Left ventricle myocardium inferior (tissue), 1 donor: ENCODE measurements around the gene CCR9. TPM values are rescaled to one million over a fixed set of nuclear protein-coding genes. Genes with fewer than 3 reads are reported as not detected.
"Not testable (repeated sequence)": the region's sequence is repeated elsewhere in the genome, so short reads cannot be mapped to it uniquely, and the experiment has no call there.

Experiments
- DNase-seq: peaks from one replicate; pipeline ENCODE4 v3.0.0-alpha.2; 2020
- H3K27ac ChIP-seq: fragments of 200-600 bp; replicated peaks from 2 replicates; pipeline ENCODE4 v1.8.0; 2021
- H3K27me3 ChIP-seq: fragments of 200-600 bp; 2 replicates; pipeline ENCODE4 v1.8.0; 2021; ENCODE audit warnings: low read depth
- H3K36me3 ChIP-seq: fragments of 200-600 bp; 2 replicates; pipeline ENCODE4 v1.8.0; 2021
- H3K4me1 ChIP-seq: fragments of 200-600 bp; 2 replicates; pipeline ENCODE4 v1.8.0; 2021
- H3K4me3 ChIP-seq: fragments of 200-600 bp; 2 replicates; pipeline ENCODE4 v1.8.0; 2021; ENCODE audit warnings: mild to moderate bottlenecking, moderate library complexity
- H3K9me3 ChIP-seq: fragments of 200-600 bp; replicated peaks from 2 replicates; pipeline ENCODE4 v1.8.0; 2021
- intact Hi-C: fragments of 100-400 bp; cut with micrococcal nuclease; formaldehyde crosslinking; loops from one replicate; pipeline ENCODE4 v1.11.0; 2022
- total RNA-seq: library from RNA; stranded (reverse); fragmentation: NEBNext Ultra II Directional; extraction: Animal tissue kit (Norgen Biotek cat#: 25700); gene quantifications from one replicate; pipeline ENCODE4 v1.2.1, GENCODE V29; 2021
- TF ChIP-seq, protein P1 (sequence below): fragments of 200-600 bp; IDR thresholded peaks from 2 replicates; pipeline ENCODE4 v1.8.0; 2021; ENCODE audit warnings: antibody characterized with exemption, mild to moderate bottlenecking, borderline replicate concordance
- donor health status: DM: no; HTN: yes; CAD: no; lungs with severe emphysema.

Gene CCR9
- total RNA-seq, 1 donor from 2014 or later: not detected

DNA sequence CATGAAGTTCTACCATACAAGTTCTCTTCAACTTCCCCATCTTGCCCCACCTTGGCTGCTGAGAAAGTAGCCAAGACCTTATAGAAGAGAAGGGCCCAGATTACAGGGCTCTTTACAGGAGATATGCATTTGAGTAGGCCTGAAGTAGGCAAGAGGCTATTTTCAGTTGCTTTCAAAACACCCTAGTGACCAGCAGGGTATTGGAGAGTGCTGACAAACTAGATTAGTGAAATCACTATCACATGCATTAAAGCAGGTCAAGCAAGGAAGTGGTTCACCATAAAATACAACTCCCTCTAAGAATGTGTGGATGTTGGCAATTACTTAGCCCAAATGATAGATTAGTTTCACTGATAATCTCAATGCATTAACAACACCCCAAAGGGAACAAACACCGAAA is 41.7 kb upstream of the CCR9 start:
- intact Hi-C loops: loop anchor here (5.0 kb wide), 1 partner anchor 83 kb away; no protein-coding TSS in a partner anchor

DNA sequence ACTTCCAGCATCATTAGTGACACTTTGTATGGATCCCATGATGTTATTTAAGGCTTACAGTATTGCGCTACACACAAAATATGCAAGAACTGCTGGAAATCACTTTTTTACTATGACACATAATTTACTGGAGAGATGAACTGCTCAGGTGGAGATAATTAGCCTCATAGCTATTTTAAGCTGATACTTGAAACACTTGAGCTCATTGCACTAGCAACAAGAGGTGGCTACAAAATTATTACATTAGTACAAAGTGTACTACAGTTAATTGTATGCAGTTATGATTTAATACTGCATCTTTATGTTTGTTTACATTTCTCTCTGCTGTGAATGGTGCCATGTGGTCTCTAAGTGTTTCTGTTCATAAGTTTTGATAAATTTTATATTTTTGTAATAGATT is 38.0 kb upstream of the CCR9 start:
- Histone ChIP-seq H3K27ac (no peak overlapping the region), H3K4me1 (peaks cover 14% of the 10 kb centered on the region), H3K36me3 (no peaks in the 10 kb centered on the region), H3K9me3 (no peaks in the 10 kb centered on the region), H3K4me3 (no peak overlapping the region), H3K27me3 (no peaks in the 10 kb centered on the region)
- no peak for DNase-seq
- intact Hi-C loops: no loop called here
- TF ChIP-seq, protein P1, sequence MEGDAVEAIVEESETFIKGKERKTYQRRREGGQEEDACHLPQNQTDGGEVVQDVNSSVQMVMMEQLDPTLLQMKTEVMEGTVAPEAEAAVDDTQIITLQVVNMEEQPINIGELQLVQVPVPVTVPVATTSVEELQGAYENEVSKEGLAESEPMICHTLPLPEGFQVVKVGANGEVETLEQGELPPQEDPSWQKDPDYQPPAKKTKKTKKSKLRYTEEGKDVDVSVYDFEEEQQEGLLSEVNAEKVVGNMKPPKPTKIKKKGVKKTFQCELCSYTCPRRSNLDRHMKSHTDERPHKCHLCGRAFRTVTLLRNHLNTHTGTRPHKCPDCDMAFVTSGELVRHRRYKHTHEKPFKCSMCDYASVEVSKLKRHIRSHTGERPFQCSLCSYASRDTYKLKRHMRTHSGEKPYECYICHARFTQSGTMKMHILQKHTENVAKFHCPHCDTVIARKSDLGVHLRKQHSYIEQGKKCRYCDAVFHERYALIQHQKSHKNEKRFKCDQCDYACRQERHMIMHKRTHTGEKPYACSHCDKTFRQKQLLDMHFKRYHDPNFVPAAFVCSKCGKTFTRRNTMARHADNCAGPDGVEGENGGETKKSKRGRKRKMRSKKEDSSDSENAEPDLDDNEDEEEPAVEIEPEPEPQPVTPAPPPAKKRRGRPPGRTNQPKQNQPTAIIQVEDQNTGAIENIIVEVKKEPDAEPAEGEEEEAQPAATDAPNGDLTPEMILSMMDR: no peak

More for the DNA sequence above, 41.7 kb upstream of the CCR9 start:
- H3K4me1 ChIP-seq: peaks cover 34% of the 10 kb centered on the region
- no peaks in the 10 kb centered on the region for H3K9me3 ChIP-seq
- no peak overlapping the region for H3K27ac ChIP-seq
- TF ChIP-seq, protein P1: no peak
- H3K4me3 ChIP-seq: no peak overlapping the region
- H3K27me3 ChIP-seq: no peaks in the 10 kb centered on the region
- no peak for DNase-seq
- no peaks in the 10 kb centered on the region for H3K36me3 ChIP-seq

- no peaks in the 10 kb centered on the region for H3K27me3 ChIP-seq
- intact Hi-C loops: no loop called here
- no peak for DNase-seq
Observed at GRCh38 chr3:45852828-45853227, 33.5 kb upstream of the CCR9 start.

DNA sequence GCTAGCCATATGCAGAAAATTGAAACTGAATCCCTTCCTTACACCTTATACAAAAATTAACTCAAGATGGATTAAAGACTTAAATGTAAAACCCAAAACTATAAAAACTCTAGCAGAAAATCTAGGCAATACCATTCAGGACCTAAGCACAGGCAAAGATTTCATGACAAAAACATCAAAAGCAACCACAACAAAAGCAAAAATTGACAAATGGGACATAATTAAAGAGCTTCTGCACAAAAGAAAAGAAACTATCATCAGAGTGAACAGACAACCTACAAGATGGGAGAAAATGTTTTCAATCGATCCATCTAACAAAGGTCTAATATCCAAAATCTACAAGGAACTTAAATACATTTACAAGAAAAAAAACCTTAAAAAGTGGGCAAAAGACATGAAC is 30.0 kb upstream of the CCR9 start:
- intact Hi-C loops, H3K27me3 ChIP-seq, H3K4me3 ChIP-seq, DNase-seq, H3K27ac ChIP-seq, H3K36me3 ChIP-seq, H3K4me1 ChIP-seq: not testable (repeated sequence)
- H3K9me3 ChIP-seq: peaks cover 12% of the 10 kb centered on the region

More at GRCh38 chr3:45852828-45853227, 33.5 kb upstream of the CCR9 start:
- peaks cover 8% of the 10 kb centered on the region for H3K4me1 ChIP-seq
- H3K36me3 ChIP-seq: no peaks in the 10 kb centered on the region
- H3K27ac ChIP-seq: no peak overlapping the region
- TF ChIP-seq, protein P1: no peak
- no peak overlapping the region for H3K4me3 ChIP-seq
- peaks cover 12% of the 10 kb centered on the region for H3K9me3 ChIP-seq

DNA sequence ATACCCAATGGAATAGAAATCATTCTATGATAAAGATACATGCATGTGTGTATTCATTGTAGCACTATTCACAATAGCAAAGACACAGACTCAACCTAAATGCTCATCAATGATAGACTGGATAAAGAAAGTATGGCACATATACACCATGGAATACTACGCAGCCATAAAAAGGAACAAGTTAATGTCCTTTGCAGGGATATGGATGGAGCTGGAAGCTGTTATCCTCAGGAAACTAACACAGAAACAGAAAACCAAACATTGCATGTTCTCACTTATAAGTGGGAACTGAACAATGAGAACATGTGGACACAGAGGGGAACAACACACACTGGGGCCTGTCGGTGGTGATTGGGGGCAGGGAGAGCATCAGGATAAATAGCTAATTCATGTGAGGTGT is 29.3 kb upstream of the CCR9 start:
- H3K4me3 ChIP-seq, H3K27ac ChIP-seq, DNase-seq, H3K4me1 ChIP-seq, H3K36me3 ChIP-seq, H3K27me3 ChIP-seq, intact Hi-C loops: not testable (repeated sequence)
- peaks cover 12% of the 10 kb centered on the region for H3K9me3 ChIP-seq

- no peak for DNase-seq
- Histone ChIP-seq H3K9me3 (peaks cover 19% of the 10 kb centered on the region), H3K27ac (no peak overlapping the region), H3K36me3 (no peaks in the 10 kb centered on the region), H3K4me1 (no peaks in the 10 kb centered on the region), H3K4me3 (no peak overlapping the region), H3K27me3 (no peaks in the 10 kb centered on the region)
- intact Hi-C loops: no loop called here
- TF ChIP-seq, protein P1: no peak
Observed at GRCh38 chr3:45858809-45859543, 27.4 kb upstream of the CCR9 start.
